ENCODE measurements around the gene ALOX15. TPM values are rescaled to one million over a fixed set of nuclear protein-coding genes. Genes with fewer than 3 reads are reported as not detected.

The ALOX15 gene
- total RNA-seq, 2 donors from 2014 or later, result not detected

GRCh38 chr17:4675791-4676190 is 34.3 kb upstream of the ALOX15 start:
- Histone ChIP-seq H3K4me1 (ENCODE audit: control insufficient read depth, insufficient read depth, low read length) (peaks cover 9% of the 10 kb centered on the region), H3K27ac (ENCODE audit: low read depth, low read length) (no peak overlapping the region), H3K4me3 (ENCODE audit: low read length) (no peak overlapping the region), H3K27me3 (ENCODE audit: control insufficient read depth, insufficient read depth, low read length, poor library complexity, severe bottlenecking) (no peaks in the 10 kb centered on the region), H3K36me3 (ENCODE audit: control insufficient read depth, insufficient read depth, low read length) (peaks cover 62% of the 10 kb centered on the region), H3K9ac (ENCODE audit: extremely low read depth, low read length, poor library complexity, severe bottlenecking) (no peak overlapping the region), H3K9me3 (ENCODE audit: control insufficient read depth, low read length) (no peaks in the 10 kb centered on the region)
- Mint-ChIP-seq H3K4me3 (no peak overlapping the region), H3K27me3 (ENCODE audit: insufficient read depth) (no peaks in the 10 kb centered on the region), H3K27ac (no peak overlapping the region), H3K4me1 (peaks cover 17% of the 10 kb centered on the region), H3K36me3 (ENCODE audit: low read depth) (peaks cover 71% of the 10 kb centered on the region), H3K9me3 (no peaks in the 10 kb centered on the region)
- WGBS, 2 experiments (ENCODE audit: insufficient coverage in 1 of 2, insufficient read length in 1 of 2), result 94 to 95% methylated on average over 10 of the region's 10 CpGs
- no peak for DNase-seq
- TF ChIP-seq CTCF (conservative IDR thresholded peaks at IDR 0.05), result no peak

- Histone ChIP-seq H3K4me1 (ENCODE audit: control insufficient read depth, insufficient read depth, low read length) (peaks cover 4% of the 10 kb centered on the region), H3K27ac (ENCODE audit: low read depth, low read length) (no peak overlapping the region), H3K9ac (ENCODE audit: extremely low read depth, low read length, poor library complexity, severe bottlenecking) (no peak overlapping the region), H3K9me3 (ENCODE audit: control insufficient read depth, low read length) (no peaks in the 10 kb centered on the region), H3K27me3 (ENCODE audit: control insufficient read depth, insufficient read depth, low read length, poor library complexity, severe bottlenecking) (no peaks in the 10 kb centered on the region), H3K4me3 (ENCODE audit: low read length) (no peak overlapping the region), H3K36me3 (ENCODE audit: control insufficient read depth, insufficient read depth, low read length) (peaks cover 63% of the 10 kb centered on the region)
- H3K27me3 Mint-ChIP-seq (ENCODE audit: insufficient read depth), result no peaks in the 10 kb centered on the region
- H3K9me3 Mint-ChIP-seq, result no peaks in the 10 kb centered on the region
- peaks cover 12% of the 10 kb centered on the region for H3K4me1 Mint-ChIP-seq
- TF ChIP-seq CTCF (conservative IDR thresholded peaks at IDR 0.05), result no peak
- no peak for DNase-seq
- H3K27ac Mint-ChIP-seq, result no peak overlapping the region
- WGBS, 2 experiments (ENCODE audit: insufficient coverage in 1 of 2, insufficient read length in 1 of 2), result 89% methylated on average over 8 of the region's 8 CpGs; no CpG with 5 or more reads in 1 of the 2 experiments
- H3K4me3 Mint-ChIP-seq, result no peak overlapping the region
- H3K36me3 Mint-ChIP-seq (ENCODE audit: low read depth), result peaks cover 70% of the 10 kb centered on the region
These were observed 33.2 kb upstream of the ALOX15 start for GRCh38 chr17:4674685-4674998.

- WGBS, 2 experiments (ENCODE audit: insufficient coverage in 1 of 2, insufficient read length in 1 of 2), result 94 to 96% methylated on average over 18 to 27 of the region's 27 CpGs
- Mint-ChIP-seq H3K4me1 (peaks cover 7% of the 10 kb centered on the region), H3K4me3 (no peak overlapping the region), H3K27ac (no peak overlapping the region), H3K27me3 (ENCODE audit: insufficient read depth) (no peaks in the 10 kb centered on the region), H3K36me3 (ENCODE audit: low read depth) (peaks cover 71% of the 10 kb centered on the region), H3K9me3 (no peaks in the 10 kb centered on the region)
- H3K4me3 ChIP-seq (ENCODE audit: low read length), result no peak overlapping the region
- no peak overlapping the region for H3K27ac ChIP-seq (ENCODE audit: low read depth, low read length)
- no peak for DNase-seq
- no peak overlapping the region for H3K9ac ChIP-seq (ENCODE audit: extremely low read depth, low read length, poor library complexity, severe bottlenecking)
- no peaks in the 10 kb centered on the region for H3K4me1 ChIP-seq (ENCODE audit: control insufficient read depth, insufficient read depth, low read length)
- H3K36me3 ChIP-seq (ENCODE audit: control insufficient read depth, insufficient read depth, low read length), result peaks cover 68% of the 10 kb centered on the region
- no peaks in the 10 kb centered on the region for H3K27me3 ChIP-seq (ENCODE audit: control insufficient read depth, insufficient read depth, low read length, poor library complexity, severe bottlenecking)
- TF ChIP-seq CTCF (conservative IDR thresholded peaks at IDR 0.05), result no peak
- H3K9me3 ChIP-seq (ENCODE audit: control insufficient read depth, low read length), result no peaks in the 10 kb centered on the region
These were observed 32.7 kb upstream of the ALOX15 start for GRCh38 chr17:4673986-4674684.

Measured in endodermal cell (in vitro differentiated cells).